ENCODE data around the gene ACTR6. TPM values are rescaled to one million over a fixed set of nuclear protein-coding genes. Genes with fewer than 3 reads are reported as not detected.

ACTR6 gene
- total RNA-seq (10 to 100 TPM; 20.1 to 32.4 (median 25.1) TPM), polyA plus RNA-seq (10 to 100 TPM; 15.0 to 23.1 (median 18.4) TPM)
- long read RNA-seq, donor 1, transcript ACTR6-201 (11 exons, 2,464 nt) = major isoform, 6 of 14 reads
- long read RNA-seq, donor 1, partial matches to known transcripts = 7 of 14 reads
- long read RNA-seq, donor 1, other reads (novel, unspliced or antisense) = 0 of 14 reads
- long read RNA-seq, donor 2, partial matches to known transcripts = 11 of 13 reads
- long read RNA-seq, donor 2, other reads (novel, unspliced or antisense) = 0 of 13 reads

GRCh38 chr12:100200463-100201181 is at the start of gene ACTR6:
ACTR6 (plus strand) TSS chr12:100200815; CDS start chr12:100200852, 37 bp downstream.
- no peaks in the 10 kb centered on the region for H3K27me3 ChIP-seq (replicated peaks in 1 of 7)
- H3K4me1 ChIP-seq = peaks cover 13 to 60% (median 35%) of the 10 kb centered on the region in 6 donors
- TF ChIP-seq POLR2A (IDR thresholded peaks at IDR 0.05) = peak in 1 of 3 donors; percentile 37
- peak in 2 of 3 donors; percentile 84 to 90 for TF ChIP-seq POLR2AphosphoS5 (IDR thresholded peaks at IDR 0.05)
- peak in 8 of 11 experiments; percentile 5 to 44 (median 24) for TF ChIP-seq CTCF (IDR thresholded peaks at IDR 0.05 in 8 of 11, conservative IDR thresholded peaks at IDR 0.05 in 3 of 11)
- 0 to 1% (median 0%) methylated on average over 38 of the region's 38 CpGs for WGBS, 5 donors
- DNase-seq = peak; percentile 98
- H3K27ac ChIP-seq = peak within 1 kb of the TSS; percentile 57 to 92 (median 88)
- no peaks in the 10 kb centered on the region for H3K9me3 ChIP-seq
- intact Hi-C loops (cut with DNase I; ENCODE audit: low total_unique reads) = loop anchor here (5.0 kb wide), 1 partner anchor 58 kb away; the partner anchor contains the start of gene BLTP3B
- peaks cover 0 to 17% (median 8%) of the 10 kb centered on the region in 6 donors for H3K36me3 ChIP-seq
- H3K4me3 ChIP-seq = peak within 1 kb of the TSS; percentile 58 to 89 (median 74)

GRCh38 chr12:100151769-100152168 is 48.8 kb upstream of the ACTR6 start:
- no peak for DNase-seq

GRCh38 chr12:100153131-100153530 is 47.5 kb upstream of the ACTR6 start:
- no peaks in the 10 kb centered on the region for H3K27me3 ChIP-seq (replicated peaks in 1 of 7)
- WGBS, 5 donors = 86 to 94% (median 90%) methylated on average over 10 of the region's 10 CpGs
- no peak overlapping the region for H3K4me3 ChIP-seq
- no peak overlapping the region for H3K27ac ChIP-seq
- intact Hi-C loops (cut with DNase I; ENCODE audit: low total_unique reads) = no loop called here
- H3K36me3 ChIP-seq = no peaks in the 10 kb centered on the region
- peaks cover 0 to 5% (median 4%) of the 10 kb centered on the region in 6 donors for H3K4me1 ChIP-seq
- H3K9me3 ChIP-seq = no peaks in the 10 kb centered on the region
- TF ChIP-seq CTCF (IDR thresholded peaks at IDR 0.05 in 8 of 11, conservative IDR thresholded peaks at IDR 0.05 in 3 of 11) (no peak), POLR2A (IDR thresholded peaks at IDR 0.05) (no peak), POLR2AphosphoS5 (IDR thresholded peaks at IDR 0.05) (no peak)
- no peak for DNase-seq

More at GRCh38 chr12:100151769-100152168, 48.8 kb upstream of the ACTR6 start:
- intact Hi-C loops (cut with DNase I; ENCODE audit: low total_unique reads) = no loop called here
- TF ChIP-seq POLR2A (IDR thresholded peaks at IDR 0.05) = no peak
- TF ChIP-seq CTCF (IDR thresholded peaks at IDR 0.05 in 8 of 11, conservative IDR thresholded peaks at IDR 0.05 in 3 of 11) = no peak
- no peak for TF ChIP-seq POLR2AphosphoS5 (IDR thresholded peaks at IDR 0.05)
- Histone ChIP-seq H3K4me1 (peaks cover 0 to 5% (median 4%) of the 10 kb centered on the region in 6 donors), H3K4me3 (no peak overlapping the region), H3K27me3 (replicated peaks in 1 of 7) (no peaks in the 10 kb centered on the region), H3K27ac (no peak overlapping the region), H3K9me3 (no peaks in the 10 kb centered on the region), H3K36me3 (no peaks in the 10 kb centered on the region)
- 87 to 100% (median 97%) methylated on average over 2 of the region's 2 CpGs for WGBS, 5 donors
